ENCODE measurements around the gene NDUFC1.

- TF ChIP-seq CTCF (IDR thresholded peaks at IDR 0.05; ENCODE audit: low read depth, low read length), result no peak
- TF ChIP-seq EZH2phosphoT487 (IDR thresholded peaks at IDR 0.05; ENCODE audit: low read depth), result no peak
Observed at GRCh38 chr4:139265654-139266053, 36.6 kb downstream of the NDUFC1 start.
